Astrocyte of the spinal cord (primary cell): Measurements from ENCODE around the gene TINAGL1.
A peak's percentile ranks its signal among the peaks of the same experiment; 100 is the strongest.
"Not testable (repeated sequence)": the region's sequence is repeated elsewhere in the genome, so short reads cannot be mapped to it uniquely, and the experiment has no call there.

Experiments used
- DNase-seq: peaks from one replicate; pipeline ENCODE4 v3.0.0; 2011; ENCODE audit warnings: low read depth, low spot score
- H3K4me3 ChIP-seq: 2 replicates; pipeline ENCODE4 v1.5.1; 2011; ENCODE audit warnings: low read depth, mild to moderate bottlenecking, low read length, moderate library complexity
- in situ Hi-C: cut with HindIII; loops from 2 replicates; pipeline ENCODE4 v1.10.0; 2017; ENCODE audit warnings: low sequenced_read_pairs
- TF ChIP-seq, protein P1 (sequence below): IDR thresholded peaks from 2 replicates; pipeline ENCODE4 v1.5.1; 2012; ENCODE audit warnings: low read depth, mild to moderate bottlenecking, low read length, inconsistent platforms

TINAGL1 gene

DNA sequence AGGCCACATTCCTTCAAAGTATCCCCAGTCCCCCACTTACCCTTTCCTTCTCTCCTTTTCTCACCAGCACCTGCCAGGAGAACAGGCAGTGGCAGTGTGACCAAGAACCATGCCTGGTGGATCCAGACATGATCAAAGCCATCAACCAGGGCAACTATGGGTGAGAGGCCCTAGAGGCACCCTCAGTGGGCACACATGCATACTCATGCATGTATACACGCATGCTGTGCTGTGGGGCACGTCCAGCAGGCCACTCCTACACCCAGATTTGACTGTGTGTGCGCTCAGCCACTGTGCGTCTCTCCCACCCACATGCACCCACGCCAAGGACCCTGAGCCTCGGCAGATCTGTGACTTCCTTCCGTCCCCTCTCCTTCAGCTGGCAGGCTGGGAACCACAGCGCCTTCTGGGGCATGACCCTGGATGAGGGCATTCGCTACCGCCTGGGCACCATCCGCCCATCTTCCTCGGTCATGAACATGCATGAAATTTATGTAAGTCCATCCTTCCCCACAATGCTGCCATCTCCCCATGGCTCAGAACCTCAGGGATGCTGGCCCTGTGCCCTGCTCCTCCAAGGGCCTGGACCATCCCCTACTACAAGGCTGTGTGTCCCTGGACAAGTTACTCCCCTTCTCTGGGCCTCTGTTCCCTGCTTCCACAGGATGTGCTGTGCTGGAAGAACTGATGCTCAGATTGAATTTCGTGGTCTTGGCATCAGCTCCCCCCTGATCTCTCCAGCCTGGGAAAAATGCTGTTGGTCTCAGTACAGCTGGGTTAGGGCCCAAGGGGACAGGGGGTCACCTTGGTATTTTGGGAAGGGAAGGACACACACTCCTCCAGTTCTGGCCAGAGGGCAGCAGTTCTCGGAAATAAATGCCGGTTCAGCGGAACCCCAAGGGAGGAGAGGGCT lies 7.0 kb downstream of the TINAGL1 start:
- TF ChIP-seq, protein P1, sequence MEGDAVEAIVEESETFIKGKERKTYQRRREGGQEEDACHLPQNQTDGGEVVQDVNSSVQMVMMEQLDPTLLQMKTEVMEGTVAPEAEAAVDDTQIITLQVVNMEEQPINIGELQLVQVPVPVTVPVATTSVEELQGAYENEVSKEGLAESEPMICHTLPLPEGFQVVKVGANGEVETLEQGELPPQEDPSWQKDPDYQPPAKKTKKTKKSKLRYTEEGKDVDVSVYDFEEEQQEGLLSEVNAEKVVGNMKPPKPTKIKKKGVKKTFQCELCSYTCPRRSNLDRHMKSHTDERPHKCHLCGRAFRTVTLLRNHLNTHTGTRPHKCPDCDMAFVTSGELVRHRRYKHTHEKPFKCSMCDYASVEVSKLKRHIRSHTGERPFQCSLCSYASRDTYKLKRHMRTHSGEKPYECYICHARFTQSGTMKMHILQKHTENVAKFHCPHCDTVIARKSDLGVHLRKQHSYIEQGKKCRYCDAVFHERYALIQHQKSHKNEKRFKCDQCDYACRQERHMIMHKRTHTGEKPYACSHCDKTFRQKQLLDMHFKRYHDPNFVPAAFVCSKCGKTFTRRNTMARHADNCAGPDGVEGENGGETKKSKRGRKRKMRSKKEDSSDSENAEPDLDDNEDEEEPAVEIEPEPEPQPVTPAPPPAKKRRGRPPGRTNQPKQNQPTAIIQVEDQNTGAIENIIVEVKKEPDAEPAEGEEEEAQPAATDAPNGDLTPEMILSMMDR, result no peak
- H3K4me3 ChIP-seq, result no peak overlapping the region
- no peak for DNase-seq
- in situ Hi-C loops, result no loop called here

DNA sequence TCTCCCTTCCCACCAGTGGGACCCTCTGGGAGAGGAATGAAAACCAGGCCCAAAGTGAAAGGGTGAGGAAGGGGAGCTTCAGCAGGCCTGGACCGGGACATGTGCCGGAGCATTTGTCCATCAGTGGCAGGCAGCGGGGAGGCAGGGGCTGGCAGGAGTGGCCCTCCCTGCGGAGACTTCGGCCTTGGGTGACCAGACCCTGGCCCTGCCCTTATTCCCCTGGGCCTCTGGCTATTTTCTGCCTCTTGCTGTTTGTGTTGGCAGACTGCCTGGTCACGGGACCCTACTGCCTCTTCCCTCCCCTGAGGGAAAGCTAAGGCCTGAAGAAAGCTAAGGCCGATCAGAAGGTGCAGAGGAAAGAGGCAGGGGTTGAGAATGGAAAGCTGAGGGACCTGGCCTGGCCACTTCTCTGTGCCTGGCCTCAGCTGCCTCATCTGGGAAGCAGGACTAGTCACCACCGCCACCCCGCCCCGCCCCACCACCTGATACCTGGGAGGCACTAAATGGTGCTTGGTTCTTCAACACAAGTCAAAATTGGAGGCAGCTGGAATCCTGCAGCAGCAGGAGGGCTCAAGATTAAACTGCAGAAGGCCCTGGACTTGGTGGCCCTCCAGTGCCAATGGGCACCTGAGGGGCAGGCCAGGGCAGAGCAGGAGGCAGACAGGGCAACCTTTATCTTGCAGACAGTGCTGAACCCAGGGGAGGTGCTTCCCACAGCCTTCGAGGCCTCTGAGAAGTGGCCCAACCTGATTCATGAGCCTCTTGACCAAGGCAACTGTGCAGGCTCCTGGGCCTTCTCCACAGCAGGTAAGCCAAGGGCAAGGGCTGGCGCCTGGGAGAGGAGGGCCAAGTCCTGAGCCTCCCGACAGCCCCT lies 7.9 kb downstream of the TINAGL1 start:
- in situ Hi-C loops, result no loop called here
- H3K4me3 ChIP-seq, result no peak overlapping the region
- TF ChIP-seq, protein P1, result no peak
- DNase-seq, result peak; percentile 57

DNA sequence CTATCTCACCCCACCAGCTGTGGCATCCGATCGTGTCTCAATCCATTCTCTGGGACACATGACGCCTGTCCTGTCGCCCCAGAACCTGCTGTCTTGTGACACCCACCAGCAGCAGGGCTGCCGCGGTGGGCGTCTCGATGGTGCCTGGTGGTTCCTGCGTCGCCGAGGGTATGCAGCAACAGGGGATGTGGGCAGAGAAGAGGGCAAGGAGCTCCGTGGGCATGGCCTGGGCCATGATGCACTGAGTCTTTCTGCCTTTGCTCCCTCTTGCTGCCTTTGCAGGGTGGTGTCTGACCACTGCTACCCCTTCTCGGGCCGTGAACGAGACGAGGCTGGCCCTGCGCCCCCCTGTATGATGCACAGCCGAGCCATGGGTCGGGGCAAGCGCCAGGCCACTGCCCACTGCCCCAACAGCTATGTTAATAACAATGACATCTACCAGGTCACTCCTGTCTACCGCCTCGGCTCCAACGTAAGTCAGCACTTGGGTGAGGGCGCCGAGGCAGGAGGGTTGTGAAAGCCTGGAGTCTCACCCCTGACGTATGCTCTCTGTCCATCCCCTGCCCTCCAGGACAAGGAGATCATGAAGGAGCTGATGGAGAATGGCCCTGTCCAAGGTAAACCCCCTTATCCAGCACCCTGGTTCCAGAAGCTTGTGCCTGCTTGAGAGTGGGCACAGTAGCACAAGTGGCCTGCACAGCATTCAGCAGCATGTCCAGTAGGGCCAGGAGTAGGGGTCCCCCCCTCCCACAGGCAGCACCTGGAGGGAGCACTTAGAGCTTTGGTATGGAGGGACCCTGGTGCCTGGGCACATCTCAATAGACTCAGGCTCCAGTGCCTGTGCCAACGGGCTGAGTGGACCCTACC lies 8.8 kb downstream of the TINAGL1 start:
- H3K4me3 ChIP-seq, result no peak overlapping the region
- in situ Hi-C loops, result no loop called here
- DNase-seq, result no peak
- TF ChIP-seq, protein P1, result no peak

DNA sequence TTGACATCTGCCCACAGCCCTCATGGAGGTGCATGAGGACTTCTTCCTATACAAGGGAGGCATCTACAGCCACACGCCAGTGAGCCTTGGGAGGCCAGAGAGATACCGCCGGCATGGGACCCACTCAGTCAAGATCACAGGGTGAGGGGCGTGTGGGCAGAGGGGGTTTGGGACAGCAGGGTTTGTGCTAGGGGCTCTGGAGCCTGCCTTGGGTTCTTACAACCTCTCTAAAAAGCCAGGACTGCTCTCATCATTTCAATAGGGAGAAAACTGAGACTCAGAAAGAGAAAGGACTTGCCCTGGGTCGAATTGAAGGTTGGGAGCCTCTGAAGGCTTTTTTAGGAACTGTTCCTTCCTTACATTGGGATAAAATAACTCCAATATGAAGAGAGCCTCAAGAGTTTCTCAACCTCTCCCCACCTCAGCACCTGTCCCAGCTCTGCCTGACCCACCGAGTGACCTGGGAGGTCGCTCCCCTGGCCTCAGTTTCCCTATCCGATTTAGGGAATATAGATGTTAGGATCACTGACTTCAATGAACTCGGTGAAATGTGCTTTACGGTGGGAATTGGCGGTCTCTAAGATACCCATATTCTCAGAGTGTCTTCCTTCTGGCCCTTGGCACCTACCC lies 9.5 kb downstream of the TINAGL1 start:
- no peak for DNase-seq
- H3K4me3 ChIP-seq, result no peak overlapping the region
- in situ Hi-C loops, result no loop called here
- TF ChIP-seq, protein P1, result no peak

DNA sequence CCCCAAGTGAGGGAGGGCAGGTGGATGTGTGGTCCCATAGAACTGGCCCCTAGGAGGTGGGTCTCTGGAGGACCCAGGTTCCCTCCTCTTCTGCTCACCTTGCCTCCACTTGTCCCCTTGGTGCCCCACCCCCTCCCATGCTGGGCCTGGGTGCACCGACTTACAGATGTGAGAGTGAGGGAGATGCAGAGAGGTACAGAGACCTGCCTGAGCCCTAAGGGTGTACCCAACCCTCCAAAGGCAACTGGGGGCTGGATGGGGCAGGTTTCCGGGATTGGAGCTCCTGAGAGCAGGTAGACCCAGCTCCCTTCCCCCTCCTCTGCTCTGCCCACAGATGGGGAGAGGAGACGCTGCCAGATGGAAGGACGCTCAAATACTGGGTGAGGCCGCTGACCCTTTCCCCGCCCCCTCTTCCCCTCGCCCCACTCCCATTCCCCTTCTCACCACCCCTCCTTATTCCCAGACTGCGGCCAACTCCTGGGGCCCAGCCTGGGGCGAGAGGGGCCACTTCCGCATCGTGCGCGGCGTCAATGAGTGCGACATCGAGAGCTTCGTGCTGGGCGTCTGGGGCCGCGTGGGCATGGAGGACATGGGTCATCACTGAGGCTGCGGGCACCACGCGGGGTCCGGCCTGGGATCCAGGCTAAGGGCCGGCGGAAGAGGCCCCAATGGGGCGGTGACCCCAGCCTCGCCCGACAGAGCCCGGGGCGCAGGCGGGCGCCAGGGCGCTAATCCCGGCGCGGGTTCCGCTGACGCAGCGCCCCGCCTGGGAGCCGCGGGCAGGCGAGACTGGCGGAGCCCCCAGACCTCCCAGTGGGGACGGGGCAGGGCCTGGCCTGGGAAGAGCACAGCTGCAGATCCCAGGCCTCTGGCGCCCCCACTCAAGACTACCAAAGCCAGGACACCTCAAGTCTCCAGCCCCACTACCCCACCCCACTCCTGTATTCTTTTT lies 10.3 kb downstream of the TINAGL1 start:
- H3K4me3 ChIP-seq, result no peak overlapping the region
- DNase-seq, result no peak
- TF ChIP-seq, protein P1, result no peak
- in situ Hi-C loops, result no loop called here

DNA sequence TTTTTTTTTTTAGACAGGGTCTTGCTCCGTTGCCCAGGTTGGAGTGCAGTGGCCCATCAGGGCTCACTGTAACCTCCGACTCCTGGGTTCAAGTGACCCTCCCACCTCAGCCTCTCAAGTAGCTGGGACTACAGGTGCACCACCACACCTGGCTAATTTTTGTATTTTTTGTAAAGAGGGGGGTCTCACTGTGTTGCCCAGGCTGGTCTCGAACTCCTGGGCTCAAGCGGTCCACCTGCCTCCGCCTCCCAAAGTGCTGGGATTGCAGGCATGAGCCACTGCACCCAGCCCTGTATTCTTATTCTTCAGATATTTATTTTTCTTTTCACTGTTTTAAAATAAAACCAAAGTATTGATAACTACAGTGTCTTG lies 11.0 kb downstream of the TINAGL1 start:
- DNase-seq, in situ Hi-C loops, H3K4me3 ChIP-seq: not testable (repeated sequence)
